Nephron progenitor cell (in vitro differentiated cells): ENCODE data around the gene CD163.

ENCODE experiments used
- DNase-seq: peaks from one replicate; pipeline ENCODE4 v3.0.0; 2021
- H3K27ac Mint-ChIP-seq: 2 replicates; pipeline ENCODE4 v1.8.0; 2021; ENCODE audit warnings: mild to moderate bottlenecking, moderate library complexity, mixed read lengths
- H3K27me3 Mint-ChIP-seq: 2 replicates; pipeline ENCODE4 v1.8.0; 2021; ENCODE audit warnings: mild to moderate bottlenecking, low read depth, mixed read lengths; ENCODE audit not compliant: poor library complexity
- H3K36me3 Mint-ChIP-seq: 2 replicates; pipeline ENCODE4 v1.8.0; 2021; ENCODE audit warnings: low read depth, mixed read lengths
- H3K4me1 Mint-ChIP-seq: 2 replicates; pipeline ENCODE4 v1.8.0; 2021; ENCODE audit warnings: mixed read lengths
- H3K4me3 Mint-ChIP-seq: 2 replicates; pipeline ENCODE4 v1.8.0; 2021; ENCODE audit warnings: mild to moderate bottlenecking, moderate library complexity, mixed read lengths
- H3K9me3 Mint-ChIP-seq: 2 replicates; pipeline ENCODE4 v1.8.0; 2021; ENCODE audit warnings: mild to moderate bottlenecking, moderate library complexity, mixed read lengths
- TF ChIP-seq, protein P1 (sequence below): fragments of 200-600 bp; sonication (generic); IDR thresholded peaks from 2 replicates; pipeline ENCODE4 v1.5.0; 2021; ENCODE audit warnings: antibody characterized with exemption

The CD163 gene

DNA sequence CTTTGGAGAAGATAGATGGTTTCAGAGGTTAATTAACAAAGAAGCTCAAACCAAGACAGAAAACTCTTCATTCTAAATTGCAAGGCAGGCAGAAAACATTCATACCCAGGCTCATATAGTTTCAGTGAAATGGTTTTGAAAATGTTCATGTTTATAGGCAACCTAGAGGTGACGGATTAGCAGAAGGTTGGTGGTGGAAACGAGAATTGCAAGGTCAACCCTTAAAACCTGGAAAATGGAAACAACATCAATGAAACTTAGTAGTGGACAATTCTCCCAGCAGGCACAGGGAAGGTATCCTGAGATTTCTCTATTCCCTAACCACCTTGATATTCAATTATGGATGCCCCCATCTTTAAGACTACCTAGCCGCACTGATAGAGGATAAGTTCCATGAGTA lies 965 bp downstream of the CD163 start:
- TF ChIP-seq, protein P1, sequence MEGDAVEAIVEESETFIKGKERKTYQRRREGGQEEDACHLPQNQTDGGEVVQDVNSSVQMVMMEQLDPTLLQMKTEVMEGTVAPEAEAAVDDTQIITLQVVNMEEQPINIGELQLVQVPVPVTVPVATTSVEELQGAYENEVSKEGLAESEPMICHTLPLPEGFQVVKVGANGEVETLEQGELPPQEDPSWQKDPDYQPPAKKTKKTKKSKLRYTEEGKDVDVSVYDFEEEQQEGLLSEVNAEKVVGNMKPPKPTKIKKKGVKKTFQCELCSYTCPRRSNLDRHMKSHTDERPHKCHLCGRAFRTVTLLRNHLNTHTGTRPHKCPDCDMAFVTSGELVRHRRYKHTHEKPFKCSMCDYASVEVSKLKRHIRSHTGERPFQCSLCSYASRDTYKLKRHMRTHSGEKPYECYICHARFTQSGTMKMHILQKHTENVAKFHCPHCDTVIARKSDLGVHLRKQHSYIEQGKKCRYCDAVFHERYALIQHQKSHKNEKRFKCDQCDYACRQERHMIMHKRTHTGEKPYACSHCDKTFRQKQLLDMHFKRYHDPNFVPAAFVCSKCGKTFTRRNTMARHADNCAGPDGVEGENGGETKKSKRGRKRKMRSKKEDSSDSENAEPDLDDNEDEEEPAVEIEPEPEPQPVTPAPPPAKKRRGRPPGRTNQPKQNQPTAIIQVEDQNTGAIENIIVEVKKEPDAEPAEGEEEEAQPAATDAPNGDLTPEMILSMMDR = no peak
- no peaks in the 10 kb centered on the region for H3K36me3 Mint-ChIP-seq
- H3K9me3 Mint-ChIP-seq = peaks cover 10% of the 10 kb centered on the region
- no peaks in the 10 kb centered on the region for H3K4me1 Mint-ChIP-seq
- no peak overlapping the region for H3K27ac Mint-ChIP-seq
- H3K27me3 Mint-ChIP-seq = peaks cover 4% of the 10 kb centered on the region
- DNase-seq = no peak
- H3K4me3 Mint-ChIP-seq = no peak overlapping the region

DNA sequence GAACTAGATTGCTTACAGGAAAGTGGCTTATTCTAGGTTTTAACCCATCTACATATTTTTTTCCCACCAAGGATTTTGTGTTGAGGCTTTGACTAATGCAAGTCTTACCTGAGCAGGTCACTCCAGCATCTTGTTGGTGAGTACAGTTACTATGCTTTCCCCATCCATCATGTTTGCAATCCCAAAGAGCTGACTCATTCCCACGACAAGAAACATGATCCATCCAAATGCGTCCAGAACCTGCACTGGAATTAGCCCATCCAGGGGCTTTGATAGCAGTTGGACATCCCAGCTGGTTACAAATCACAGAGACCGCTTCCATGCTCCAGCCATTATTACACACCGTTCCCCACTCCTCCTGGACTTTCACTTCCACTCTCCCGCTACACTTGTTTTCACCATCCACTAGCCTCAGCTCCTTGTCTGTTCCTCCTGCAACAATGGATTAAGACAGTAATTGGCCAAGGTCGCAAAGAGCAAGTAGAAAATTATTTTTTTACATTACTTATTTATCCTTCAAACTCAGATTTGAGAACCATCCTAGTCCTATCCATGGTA lies 2.5 kb downstream of the CD163 start:
- no peak overlapping the region for H3K4me3 Mint-ChIP-seq
- TF ChIP-seq, protein P1 = no peak
- no peak for DNase-seq
- peak overlapping the region; percentile 7 for H3K27ac Mint-ChIP-seq
- H3K27me3 Mint-ChIP-seq = peaks cover 4% of the 10 kb centered on the region
- no peaks in the 10 kb centered on the region for H3K36me3 Mint-ChIP-seq
- peaks cover 6% of the 10 kb centered on the region for H3K9me3 Mint-ChIP-seq
- no peaks in the 10 kb centered on the region for H3K4me1 Mint-ChIP-seq

DNA sequence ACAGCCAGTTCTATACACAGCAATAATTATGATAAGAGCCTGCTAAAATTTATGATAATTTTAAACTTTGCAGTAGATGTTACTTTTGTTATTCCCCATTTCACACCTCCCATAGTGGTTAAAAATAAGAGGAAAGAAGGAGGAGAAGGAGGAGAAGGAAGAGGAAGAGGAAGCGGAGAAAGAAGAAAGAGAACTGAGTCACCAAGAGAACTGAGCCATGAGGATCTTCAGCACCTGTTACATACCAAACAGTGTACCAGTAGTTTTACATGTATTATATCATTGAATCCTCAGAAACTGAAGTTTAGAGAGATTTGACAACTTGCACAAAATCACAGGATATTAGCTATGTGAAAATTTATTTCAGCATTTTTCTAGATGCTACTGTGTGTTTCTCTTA lies 3.9 kb downstream of the CD163 start:
- Mint-ChIP-seq H3K9me3 (peaks cover 5% of the 10 kb centered on the region), H3K27me3 (peaks cover 4% of the 10 kb centered on the region), H3K4me1 (no peaks in the 10 kb centered on the region), H3K36me3 (no peaks in the 10 kb centered on the region), H3K4me3 (no peak overlapping the region), H3K27ac (no peak overlapping the region)
- TF ChIP-seq, protein P1 = no peak
- no peak for DNase-seq

DNA sequence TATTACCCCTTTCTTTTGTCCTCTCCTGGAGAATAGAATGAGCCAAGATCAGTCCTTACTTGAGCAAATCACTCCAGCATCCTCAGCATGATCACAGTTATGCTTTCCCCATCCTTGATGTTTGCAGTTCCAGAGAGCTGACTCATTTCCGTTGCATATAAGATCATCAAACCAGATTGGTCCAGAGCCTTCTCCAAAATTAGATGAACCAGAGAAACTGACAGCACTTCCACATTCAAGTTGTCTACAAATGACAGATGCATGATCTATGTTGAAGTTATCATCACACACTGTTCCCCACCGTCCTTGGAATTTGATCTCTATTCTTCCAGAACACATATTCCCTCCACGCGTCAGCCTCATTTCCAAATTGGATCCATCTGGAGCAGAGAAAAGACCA lies 4.8 kb downstream of the CD163 start:
- no peak for DNase-seq
- H3K4me1 Mint-ChIP-seq = no peaks in the 10 kb centered on the region
- peaks cover 4% of the 10 kb centered on the region for H3K9me3 Mint-ChIP-seq
- no peaks in the 10 kb centered on the region for H3K36me3 Mint-ChIP-seq
- no peak overlapping the region for H3K4me3 Mint-ChIP-seq
- peaks cover 4% of the 10 kb centered on the region for H3K27me3 Mint-ChIP-seq
- H3K27ac Mint-ChIP-seq = no peak overlapping the region
- TF ChIP-seq, protein P1 = no peak

DNA sequence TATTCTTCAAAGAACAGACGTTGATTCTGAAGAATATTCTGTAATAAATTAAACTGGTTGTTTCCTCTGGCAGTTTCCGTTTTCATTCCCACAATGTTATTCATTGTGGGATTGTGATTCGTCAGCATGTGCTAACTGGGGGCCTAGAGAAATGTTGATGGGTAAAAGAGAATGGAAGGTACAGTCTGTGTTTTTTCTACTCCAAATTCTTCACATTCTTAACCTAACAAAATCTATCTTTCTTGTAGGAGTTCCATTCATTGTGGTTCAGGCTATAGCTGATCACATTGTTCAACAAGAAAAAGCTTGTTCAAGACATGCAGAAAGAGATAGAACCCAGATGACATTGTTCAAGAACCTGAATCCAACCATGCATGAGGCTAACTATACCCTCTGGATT lies 5.9 kb downstream of the CD163 start:
- TF ChIP-seq, protein P1 = no peak
- no peak overlapping the region for H3K4me3 Mint-ChIP-seq
- H3K27me3 Mint-ChIP-seq = peaks cover 4% of the 10 kb centered on the region
- H3K27ac Mint-ChIP-seq = no peak overlapping the region
- H3K36me3 Mint-ChIP-seq = no peaks in the 10 kb centered on the region
- H3K9me3 Mint-ChIP-seq = peaks cover 4% of the 10 kb centered on the region
- no peaks in the 10 kb centered on the region for H3K4me1 Mint-ChIP-seq
- no peak for DNase-seq

DNA sequence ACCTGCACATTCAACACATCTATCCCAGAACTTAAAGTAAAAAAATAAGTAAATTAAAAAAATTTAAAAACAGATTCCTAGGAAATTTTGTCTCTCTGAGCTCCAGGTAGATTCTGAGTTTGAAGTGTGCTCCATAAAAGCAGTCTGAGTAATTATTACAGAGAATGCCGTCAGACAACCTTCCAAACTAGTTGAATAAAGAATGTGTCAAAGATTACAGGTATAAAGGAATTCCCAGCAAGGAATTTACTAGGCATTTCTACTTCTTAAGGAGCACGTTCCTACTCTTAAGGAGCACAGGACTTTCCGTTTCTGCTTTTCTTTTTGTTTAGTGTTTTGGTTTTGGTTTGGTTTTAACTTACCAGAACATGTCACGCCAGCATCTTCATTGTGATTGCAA lies 7.1 kb downstream of the CD163 start:
- DNase-seq = no peak

More for the DNA sequence above, 7.1 kb downstream of the CD163 start:
- H3K4me1 Mint-ChIP-seq = no peaks in the 10 kb centered on the region
- TF ChIP-seq, protein P1 = no peak
- H3K27me3 Mint-ChIP-seq = peaks cover 4% of the 10 kb centered on the region
- no peak overlapping the region for H3K4me3 Mint-ChIP-seq
- H3K9me3 Mint-ChIP-seq = peaks cover 4% of the 10 kb centered on the region
- no peak overlapping the region for H3K27ac Mint-ChIP-seq
- no peaks in the 10 kb centered on the region for H3K36me3 Mint-ChIP-seq
